CD4-positive, alpha-beta T cell treated with Interferon gamma for 1 hour (primary cell): ENCODE data around the gene CMTR2.

ENCODE experiments used
- DNase-seq: peaks from one replicate; pipeline ENCODE4 v3.0.0-alpha.2; 2020

The CMTR2 gene

DNA sequence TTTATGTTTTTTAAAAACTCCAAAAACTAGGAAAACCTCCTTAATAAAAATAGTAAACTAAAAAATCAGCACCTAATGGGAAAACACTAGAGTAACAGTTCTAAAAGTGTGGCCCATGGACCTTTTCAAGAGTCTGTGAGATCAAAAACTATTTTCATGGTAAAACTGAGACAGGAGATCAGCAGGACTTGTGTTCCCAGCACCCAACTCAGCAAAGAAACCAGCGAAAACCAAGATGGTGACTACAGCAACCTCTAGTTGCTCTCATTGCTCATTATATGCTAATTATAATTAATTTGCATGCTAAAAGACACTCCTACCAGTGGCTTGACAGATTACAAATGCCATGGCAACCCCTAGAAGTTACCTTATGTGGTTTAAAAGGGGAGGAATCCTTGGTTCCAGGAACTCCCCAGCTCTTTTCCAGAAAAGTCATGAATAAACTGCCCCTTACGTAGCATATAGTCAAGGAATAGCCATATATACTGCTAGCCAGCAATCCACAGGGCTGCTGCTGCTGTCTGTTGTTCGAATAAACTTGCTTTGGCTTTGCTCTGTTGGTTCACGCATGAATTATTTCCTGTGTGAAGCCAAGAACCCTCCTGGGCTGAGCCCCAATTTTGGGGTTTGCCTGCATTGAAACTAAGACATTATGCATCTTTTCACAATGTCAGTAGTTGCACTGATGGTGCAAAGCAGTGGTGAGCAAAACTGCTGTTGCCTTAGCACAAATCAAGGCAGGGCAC, 12.4 kb downstream of the CMTR2 start:
- DNase-seq = no peak

DNA sequence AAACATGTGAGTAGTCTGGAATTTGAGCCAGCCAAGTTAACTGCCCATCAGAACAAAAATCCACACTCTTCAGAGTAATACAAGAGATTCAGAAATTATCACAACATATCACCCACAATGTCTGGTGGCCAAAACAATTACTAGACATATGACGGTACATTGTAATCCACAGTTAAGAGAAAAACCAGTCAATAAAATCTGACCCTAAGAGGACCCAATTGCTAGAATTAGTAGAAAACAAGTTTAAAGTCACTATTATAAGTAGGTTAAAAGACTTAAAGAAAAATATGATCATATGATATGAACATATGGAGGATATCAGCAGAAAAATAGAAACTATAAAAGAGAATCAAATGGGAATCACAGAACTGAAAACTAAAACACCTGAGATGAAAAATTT, 15.8 kb downstream of the CMTR2 start:
- DNase-seq = no peak

DNA sequence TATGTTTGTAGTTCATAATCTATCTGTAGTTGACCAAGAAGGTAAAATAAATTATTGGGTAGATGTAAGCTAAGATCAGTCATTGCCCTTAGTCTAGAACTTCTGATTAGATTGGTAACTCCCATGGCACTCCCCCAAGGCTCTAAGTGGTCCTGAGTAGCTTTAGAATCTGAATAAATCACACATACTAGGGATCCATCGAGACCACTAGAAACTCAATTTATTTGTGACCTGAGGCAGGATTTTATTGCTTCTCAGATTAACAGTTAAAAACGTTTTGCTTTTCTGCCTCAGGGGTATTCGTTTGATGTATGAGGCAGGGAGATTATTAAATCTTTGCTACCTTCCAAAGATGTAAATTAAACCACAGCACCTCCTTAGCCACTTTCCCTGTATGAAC, 24.9 kb downstream of the CMTR2 start:
- no peak for DNase-seq

DNA sequence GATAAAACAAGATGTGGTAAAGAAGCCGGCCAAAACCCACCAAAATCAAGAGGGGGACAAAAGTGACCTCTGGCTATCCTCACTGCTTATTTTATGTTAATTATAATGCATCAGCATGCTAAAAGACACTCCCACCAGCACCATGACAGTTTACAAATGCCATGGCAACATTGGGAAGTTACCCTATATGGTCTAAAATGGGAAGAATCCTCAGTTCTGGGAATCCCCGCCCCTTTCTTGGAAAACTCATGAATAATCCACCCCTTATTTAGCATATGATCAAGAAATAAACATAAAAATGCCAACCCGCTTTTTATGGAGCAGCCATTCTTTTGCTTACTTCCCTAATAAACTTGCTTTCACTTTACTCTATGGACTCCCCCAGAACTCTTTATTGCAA, 25.6 kb downstream of the CMTR2 start:
- DNase-seq = no peak

DNA sequence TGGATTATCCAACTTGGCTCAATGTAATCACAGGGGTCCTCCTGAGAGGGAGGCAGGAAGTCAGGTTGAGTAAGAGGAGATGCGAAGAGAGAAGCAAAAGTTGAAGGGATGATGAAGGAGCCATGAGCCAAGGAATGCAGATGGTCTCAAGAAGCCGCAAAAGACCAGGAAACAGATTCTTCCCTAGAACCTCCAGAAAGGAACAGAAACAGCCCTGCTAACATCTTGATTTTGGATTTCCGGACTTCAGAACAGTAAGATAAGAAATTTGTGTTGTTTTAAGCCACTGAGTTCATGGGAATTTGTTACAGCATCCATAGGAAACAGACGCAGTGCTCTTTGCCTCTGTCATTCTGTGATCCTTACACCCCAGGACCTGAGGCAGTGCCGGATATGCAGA, 26.8 kb downstream of the CMTR2 start:
- DNase-seq = no peak

DNA sequence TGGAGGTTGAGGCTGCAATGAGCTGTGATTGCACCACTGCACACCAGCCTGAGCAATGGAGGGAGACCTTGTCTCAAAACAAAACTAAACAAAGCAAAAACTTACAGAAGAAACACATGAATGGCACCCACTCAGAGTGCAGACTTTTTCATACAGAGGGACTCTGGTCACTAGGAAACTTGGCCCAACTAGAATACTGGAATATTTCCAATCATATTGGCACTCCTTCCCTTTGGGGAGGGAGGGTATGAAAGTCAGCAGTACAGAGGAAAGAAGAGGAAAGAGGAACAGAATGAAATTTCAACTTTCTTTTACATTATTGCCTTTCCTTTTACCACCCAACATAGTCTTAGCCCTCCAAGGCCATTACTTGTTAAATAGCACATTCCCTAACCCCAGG, 28.2 kb downstream of the CMTR2 start:
- DNase-seq = no peak

DNA sequence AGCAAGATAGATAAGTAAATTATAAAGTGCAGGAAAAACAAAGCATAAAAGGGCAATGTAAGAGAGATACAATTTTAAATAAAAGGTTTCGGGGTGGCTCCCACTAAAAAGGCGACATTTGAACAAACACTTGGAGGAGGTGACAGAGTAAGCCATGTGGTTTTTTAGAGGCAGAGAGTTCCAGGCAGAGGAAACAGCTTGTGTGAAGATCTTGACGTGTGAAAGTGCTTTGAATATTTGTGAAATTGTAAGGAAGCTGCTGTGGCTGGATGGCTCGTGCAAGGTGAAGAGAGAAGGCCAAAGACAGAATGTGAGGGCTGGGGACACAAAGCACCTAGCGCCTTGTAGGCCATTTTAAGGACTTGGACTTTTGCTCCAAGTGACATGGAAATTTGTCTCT, 30.1 kb downstream of the CMTR2 start:
- no peak for DNase-seq

DNA sequence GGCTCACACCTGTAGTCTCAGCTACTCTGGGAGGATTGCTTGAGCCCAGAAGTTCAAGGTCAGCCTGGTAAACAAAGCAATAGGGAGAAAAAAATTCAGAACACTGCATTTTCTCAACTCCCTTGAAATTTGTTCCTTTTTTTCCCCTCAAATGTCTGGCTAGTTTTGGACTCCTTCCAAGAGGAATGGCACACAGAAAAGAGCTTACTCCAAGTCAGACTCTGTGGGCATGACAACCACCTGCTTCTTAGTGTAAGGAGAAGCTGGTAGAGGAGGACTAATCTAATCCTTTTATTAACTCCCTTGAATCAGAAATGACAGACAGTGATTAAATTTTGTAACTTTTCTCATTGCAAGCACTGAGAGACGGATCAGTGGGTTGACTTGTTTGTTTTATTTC, 30.8 kb downstream of the CMTR2 start:
- no peak for DNase-seq

DNA sequence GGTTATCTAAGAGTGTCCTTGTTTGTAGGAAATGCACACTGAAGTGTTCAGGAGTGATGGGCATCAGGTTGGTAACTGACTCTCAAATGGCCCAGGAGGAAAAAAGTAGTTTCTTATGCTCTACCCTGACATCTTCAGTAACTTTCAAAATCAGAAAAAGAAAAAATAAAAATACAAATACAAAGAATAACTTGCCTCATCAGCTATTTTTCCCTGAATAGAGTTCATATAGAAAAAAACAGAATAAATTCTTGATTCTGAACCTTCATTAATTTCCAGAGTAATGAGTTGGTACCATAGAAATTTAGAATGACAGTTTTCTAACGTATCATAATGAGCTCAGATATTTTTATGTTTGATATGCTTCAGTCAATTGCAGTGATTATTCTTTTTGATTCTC, 31.4 kb downstream of the CMTR2 start:
- DNase-seq = no peak

DNA sequence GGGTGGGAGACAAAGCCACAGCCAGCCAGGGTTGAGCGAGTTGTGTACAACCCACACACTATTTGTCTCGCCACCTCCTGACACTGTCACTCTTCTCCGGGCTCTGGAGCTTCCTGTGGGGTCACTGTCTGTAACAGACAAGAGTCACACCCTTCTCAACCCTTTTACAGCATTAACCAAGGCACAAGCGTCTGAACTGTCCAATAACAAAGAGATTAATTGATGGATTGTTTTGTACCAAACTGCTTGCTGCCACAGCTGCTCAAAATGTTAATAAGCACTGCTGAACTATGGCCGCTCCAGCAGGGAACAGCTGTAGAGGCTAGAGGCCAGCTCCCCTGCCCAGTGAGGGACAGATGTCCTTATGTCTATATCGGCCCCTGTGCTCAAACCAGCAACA, 33.5 kb downstream of the CMTR2 start:
- peak; percentile 4 for DNase-seq

DNA sequence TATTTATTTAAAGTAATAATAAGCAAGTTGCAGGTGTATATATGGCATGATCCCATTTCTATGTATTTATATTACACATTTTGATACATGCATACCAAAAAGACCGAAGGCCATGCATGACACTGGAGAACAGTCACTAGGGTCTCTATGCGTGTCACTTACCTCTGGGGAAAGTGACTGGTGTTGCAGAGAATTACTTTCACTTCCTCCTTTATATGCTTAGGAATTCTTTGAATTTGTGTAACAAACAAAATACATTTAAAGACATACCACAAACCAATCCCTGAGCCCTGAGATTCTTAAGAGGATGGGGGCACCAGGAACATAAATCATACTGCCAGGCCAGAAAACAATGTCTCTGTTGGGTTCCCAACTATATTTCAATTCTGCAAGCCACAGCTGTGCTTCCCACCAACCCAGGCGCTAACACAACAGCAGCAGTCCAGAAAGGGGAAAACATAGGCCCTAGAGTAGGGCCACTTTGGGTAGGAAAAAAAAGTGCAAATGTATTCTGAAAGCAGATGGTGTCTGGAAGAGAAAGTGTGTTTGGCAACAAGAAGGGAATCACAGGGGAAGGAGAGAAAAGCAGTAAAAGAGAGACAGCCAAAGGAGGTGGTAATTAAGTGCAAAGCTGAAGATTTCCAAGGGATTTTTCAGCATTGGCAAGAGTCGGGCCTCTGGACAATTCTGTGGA, 34.2 kb downstream of the CMTR2 start:
- DNase-seq = no peak

DNA sequence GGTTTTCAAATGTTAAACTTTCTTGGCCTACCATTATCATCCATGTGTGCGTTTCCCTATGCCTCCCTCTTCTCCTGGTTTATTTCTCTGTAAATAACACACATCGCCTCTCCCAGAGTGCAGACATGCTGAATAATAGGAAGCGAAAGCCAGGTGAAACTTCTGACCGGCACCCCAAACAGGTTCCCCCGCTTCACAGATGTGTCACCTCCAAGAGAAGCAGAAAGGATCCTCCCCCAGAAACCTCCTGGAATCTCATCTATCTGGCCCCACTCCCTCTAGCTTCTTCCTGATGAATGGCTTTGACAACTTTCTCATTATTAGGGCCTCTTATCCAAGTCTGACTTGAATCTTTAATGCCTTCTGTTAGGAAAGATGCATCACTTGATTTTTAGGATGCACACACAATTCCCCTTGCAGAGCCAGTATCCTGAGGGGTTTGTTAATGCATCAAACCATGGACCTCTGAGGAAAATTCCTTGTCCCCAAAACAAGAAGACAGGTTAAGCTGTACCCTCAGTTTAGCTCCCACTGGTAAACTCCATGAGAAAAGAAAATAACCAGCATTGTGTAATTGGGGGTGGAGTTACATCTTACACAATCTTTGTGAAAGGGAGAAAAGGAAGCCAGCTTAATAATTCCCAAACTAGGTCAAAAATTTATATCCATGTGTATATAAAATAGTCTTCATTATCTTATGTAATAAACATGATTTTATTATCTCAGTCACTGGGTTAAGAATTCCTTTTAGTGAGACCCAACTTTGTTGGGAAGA, 38.6 kb downstream of the CMTR2 start:
- no peak for DNase-seq

DNA sequence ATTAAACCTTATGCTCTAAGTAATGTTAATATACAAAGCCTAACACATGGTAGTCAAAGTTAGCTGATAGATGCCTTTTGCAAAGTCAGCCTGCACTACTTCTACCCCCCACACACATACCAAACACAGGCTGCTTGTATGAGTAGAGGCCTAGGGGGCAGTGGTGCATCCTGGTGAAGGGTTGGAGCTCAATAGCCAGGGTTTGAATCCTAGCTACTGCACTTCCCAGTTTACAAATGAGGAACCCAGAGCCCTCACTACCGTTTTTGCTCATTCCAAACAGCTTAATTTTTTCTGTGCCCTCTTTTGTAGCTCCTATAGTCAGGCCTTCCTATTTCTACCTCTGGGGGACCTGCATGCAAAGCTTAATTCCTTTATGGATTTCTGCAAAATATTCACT, 39.8 kb downstream of the CMTR2 start:
- DNase-seq = no peak

DNA sequence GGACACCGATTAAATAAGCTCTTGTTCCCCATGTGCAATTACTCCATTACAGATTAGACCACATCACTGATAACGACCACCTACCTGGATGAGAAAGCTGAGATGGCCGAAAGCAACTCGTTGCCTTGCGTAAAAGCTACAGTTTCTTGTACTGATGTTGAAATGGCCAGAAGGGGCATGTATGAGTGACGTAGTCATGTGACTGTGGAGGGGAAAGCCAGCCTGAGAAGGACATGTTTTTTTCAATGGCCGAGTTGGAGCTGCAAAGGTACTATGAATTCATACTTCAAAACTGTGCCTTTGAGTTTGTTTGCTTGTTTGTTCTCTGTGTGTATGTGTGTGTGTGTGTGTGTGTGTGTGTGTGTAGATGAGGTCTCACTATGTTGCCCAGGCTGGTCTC, 41.7 kb downstream of the CMTR2 start:
- DNase-seq = no peak

DNA sequence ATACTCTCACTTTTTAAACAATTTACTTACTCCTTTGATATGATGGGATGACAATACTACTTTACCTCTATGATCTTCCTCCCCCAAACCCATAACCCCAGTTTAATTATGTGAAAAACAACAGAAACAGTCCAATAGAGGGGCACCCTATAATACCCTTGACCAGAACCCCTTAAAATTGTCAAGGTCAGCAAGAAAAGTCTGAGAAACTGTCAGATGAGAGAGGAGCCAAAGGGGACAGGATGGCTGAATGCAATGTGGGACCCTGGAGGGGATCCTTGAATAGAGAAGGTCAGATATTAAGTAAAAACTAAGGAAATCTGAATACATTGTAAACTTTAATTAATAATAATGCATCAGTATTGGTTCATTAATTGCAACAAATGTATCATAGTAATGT, 42.9 kb downstream of the CMTR2 start:
- no peak for DNase-seq

DNA sequence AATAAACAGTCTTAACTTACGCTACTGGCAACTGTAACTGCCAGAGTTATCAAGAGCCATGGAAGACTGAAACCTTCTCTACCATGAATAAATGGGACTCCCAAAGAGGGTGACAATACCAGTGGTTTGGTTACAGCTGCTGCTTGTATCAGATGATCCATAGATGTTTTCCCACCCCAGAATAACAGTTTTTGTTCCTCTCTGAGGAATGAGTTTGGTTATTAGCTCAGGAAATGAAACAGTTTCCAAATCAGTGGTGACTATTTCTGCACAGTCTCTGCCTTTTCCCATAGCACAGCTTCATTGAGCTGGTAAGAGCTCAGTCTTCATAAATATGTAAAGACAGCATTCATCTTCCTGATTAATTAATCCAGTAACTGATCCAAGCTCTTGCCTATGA, 44.7 kb downstream of the CMTR2 start:
- DNase-seq = no peak

DNA sequence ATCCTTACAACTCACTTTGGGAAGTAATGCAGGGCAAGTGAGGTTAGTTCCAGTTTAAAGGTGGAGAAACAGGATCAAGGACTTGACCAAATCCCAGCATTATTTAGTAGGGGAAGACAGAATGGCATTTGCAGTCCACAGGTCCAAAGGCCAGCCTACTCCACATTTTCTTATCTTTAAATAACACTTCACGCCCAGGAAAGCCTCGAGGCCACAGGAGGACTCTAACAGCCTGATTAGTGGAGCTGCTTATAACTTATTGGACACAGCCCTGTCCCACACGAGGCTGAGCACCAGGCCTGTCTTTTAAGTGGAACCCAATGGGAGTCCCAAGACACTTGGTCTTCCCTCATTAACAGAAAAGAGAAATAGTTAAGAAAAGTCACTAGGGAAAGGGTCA, 46.6 kb downstream of the CMTR2 start:
- DNase-seq = no peak

DNA sequence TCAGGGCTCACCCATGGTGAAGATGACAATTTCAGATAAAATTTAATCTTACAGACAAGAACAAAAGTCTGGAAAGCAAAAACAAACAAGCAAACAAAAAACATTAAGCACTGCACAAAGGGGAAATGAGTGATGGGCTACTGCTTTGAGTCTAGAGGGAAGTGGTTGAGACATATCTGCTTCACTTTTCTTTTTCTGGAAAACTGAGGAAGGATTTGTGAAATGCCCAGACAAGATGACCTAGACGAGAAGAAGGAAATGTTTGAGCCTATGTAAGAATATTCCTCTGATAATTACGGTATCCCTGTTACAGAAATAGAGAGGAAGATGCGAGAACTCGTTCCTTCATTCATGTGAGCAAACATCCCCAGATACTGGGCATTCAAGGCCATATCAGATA, 47.2 kb downstream of the CMTR2 start:
- DNase-seq = no peak
